Trophoblast cell (in vitro differentiated cells and primary cell): ENCODE results near the gene MAML2.

Experiments
- DNase-seq, 2 donors: peaks; one replicate each; pipeline ENCODE4 v3.0.0-alpha.2; 2016
- H2AFZ ChIP-seq: 2 replicates; pipeline ENCODE4 v1.6.1; 2013; ENCODE audit warnings: low read length, moderate library complexity, mild to moderate bottlenecking; ENCODE audit not compliant: insufficient read depth, poor library complexity
- H2AK5ac ChIP-seq: 2 replicates; pipeline ENCODE4 v1.6.1; 2013; ENCODE audit warnings: mild to moderate bottlenecking, low read length
- H2BK120ac ChIP-seq: 2 replicates; pipeline ENCODE4 v1.6.1; 2013; ENCODE audit warnings: low read length, mild to moderate bottlenecking, moderate library complexity; ENCODE audit not compliant: insufficient read depth, poor library complexity
- H2BK12ac ChIP-seq: 2 replicates; pipeline ENCODE4 v1.6.1; 2013; ENCODE audit warnings: mild to moderate bottlenecking, low read length, moderate library complexity
- H2BK5ac ChIP-seq: 2 replicates; pipeline ENCODE4 v1.6.1; 2013; ENCODE audit warnings: low read length, low read depth, moderate library complexity, mild to moderate bottlenecking; ENCODE audit not compliant: poor library complexity
- H3K14ac ChIP-seq: 2 replicates; pipeline ENCODE4 v1.6.1; 2013; ENCODE audit warnings: mild to moderate bottlenecking, low read length
- H3K18ac ChIP-seq: 2 replicates; pipeline ENCODE4 v1.6.1; 2013; ENCODE audit warnings: mild to moderate bottlenecking, low read length
- H3K23ac ChIP-seq: 2 replicates; pipeline ENCODE4 v1.6.1; 2013; ENCODE audit warnings: low read length
- H3K27ac ChIP-seq: 2 replicates; pipeline ENCODE4 v1.5.1; 2013; ENCODE audit warnings: low read depth, mild to moderate bottlenecking, inconsistent platforms, low read length, moderate library complexity
- H3K27me3 ChIP-seq: 2 replicates; pipeline ENCODE4 v1.6.1; 2013; ENCODE audit warnings: inconsistent platforms, mild to moderate bottlenecking, low read length, moderate library complexity; ENCODE audit not compliant: insufficient read depth
- H3K36me3 ChIP-seq, 2 experiments: 1 replicate in 1 of 2; 2 replicates in 1 of 2; pipeline ENCODE4 v1.6.1; 2013; ENCODE audit warnings: low read length in 2 of 2, mild to moderate bottlenecking in 2 of 2, moderate library complexity in 1 of 2; ENCODE audit not compliant: insufficient read depth in 2 of 2, control insufficient read depth in 1 of 2
- H3K4ac ChIP-seq: 2 replicates; pipeline ENCODE4 v1.6.1; 2013; ENCODE audit warnings: low read depth, mild to moderate bottlenecking, low read length, moderate library complexity
- H3K4me1 ChIP-seq, 2 experiments: 1 replicate in 1 of 2; 2 replicates in 1 of 2; pipeline ENCODE4 v1.6.1; 2013; ENCODE audit warnings: low read length in 2 of 2, mild to moderate bottlenecking in 2 of 2, moderate library complexity in 1 of 2; ENCODE audit not compliant: insufficient read depth in 2 of 2, control insufficient read depth in 1 of 2
- H3K4me2 ChIP-seq: 2 replicates; pipeline ENCODE4 v1.6.1; 2013; ENCODE audit warnings: inconsistent platforms, mild to moderate bottlenecking, low read length, moderate library complexity
- H3K4me3 ChIP-seq: 2 replicates; pipeline ENCODE4 v1.5.1; 2013; ENCODE audit warnings: mild to moderate bottlenecking, low read depth, low read length, inconsistent platforms
- H3K79me1 ChIP-seq: one replicate; pipeline ENCODE4 v1.6.1; 2013; ENCODE audit warnings: low read length
- H3K79me2 ChIP-seq: 2 replicates; pipeline ENCODE4 v1.6.1; 2013; ENCODE audit warnings: low read length, mild to moderate bottlenecking; ENCODE audit not compliant: control insufficient read depth, insufficient read depth, poor library complexity
- H3K9ac ChIP-seq: 2 replicates; pipeline ENCODE4 v1.6.1; 2013; ENCODE audit warnings: mild to moderate bottlenecking, low read length
- H3K9me3 ChIP-seq: 2 replicates; pipeline ENCODE4 v1.6.1; 2013; ENCODE audit warnings: low read depth, mild to moderate bottlenecking, control low read depth, inconsistent platforms, low read length; ENCODE audit not compliant: insufficient read depth
- H4K12ac ChIP-seq: 2 replicates; pipeline ENCODE4 v1.6.1; 2013; ENCODE audit warnings: low read depth, mild to moderate bottlenecking, low read length, moderate library complexity
- H4K8ac ChIP-seq: 2 replicates; pipeline ENCODE4 v1.6.1; 2013; ENCODE audit warnings: low read depth, mild to moderate bottlenecking, low read length, moderate library complexity
- H4K91ac ChIP-seq: one replicate; pipeline ENCODE4 v1.6.1; 2013; ENCODE audit warnings: low read depth, mild to moderate bottlenecking, low read length, moderate library complexity
- WGBS: extraction: QIAGEN DNeasy Blood & Tissue Kit; methylation state at CpG from one replicate; pipeline ENCODE4 v1.1.7; 2013; ENCODE audit warnings: missing lambda C conversion rate; ENCODE audit not compliant: insufficient read length, insufficient coverage; ENCODE audit errors: extremely low coverage; 5-methylcytosine and 5-hydroxymethylcytosine counted together

Gene MAML2

DNA sequence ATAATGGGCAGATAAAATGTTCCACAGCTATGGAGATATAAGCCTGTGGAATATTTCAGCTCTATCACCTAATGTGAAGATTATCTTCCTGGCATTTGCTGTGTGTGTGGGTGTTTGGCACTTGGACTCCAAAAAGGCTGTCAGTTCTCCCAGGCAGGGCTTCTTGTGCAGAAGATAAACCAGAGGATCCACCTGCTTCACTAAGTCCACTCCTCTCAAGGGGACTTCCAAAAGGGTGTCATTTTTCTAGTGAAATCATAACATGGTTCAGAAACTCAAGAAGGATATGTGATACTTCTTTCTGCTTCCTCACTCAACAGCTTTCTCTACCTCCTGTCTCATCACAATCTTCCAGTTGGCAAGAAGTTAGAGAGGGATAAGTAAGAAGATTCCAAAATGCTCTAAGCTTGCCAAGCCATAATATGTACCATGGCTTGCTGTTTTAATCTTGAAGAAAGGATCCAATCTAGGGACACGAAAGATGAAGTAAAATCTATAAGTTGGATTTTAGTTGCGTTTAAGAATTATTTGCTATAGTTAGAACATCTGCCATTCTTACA is 212.9 kb downstream of the MAML2 start:
- Histone ChIP-seq H2BK12ac (no peak overlapping the region), H3K4ac (no peak overlapping the region), H2BK5ac (no peak overlapping the region), H3K4me2 (no peak overlapping the region), H2BK120ac (no peak overlapping the region), H3K79me2 (no peaks in the 10 kb centered on the region), H3K27ac (no peak overlapping the region), H3K23ac (no peak overlapping the region), H3K14ac (no peak overlapping the region), H3K9ac (no peak overlapping the region), H4K91ac (no peak overlapping the region), H2AFZ (no peak overlapping the region), H3K36me3 (peaks cover 2 to 3% of the 10 kb centered on the region in 2 experiments), H3K18ac (no peak overlapping the region), H4K12ac (no peak overlapping the region), H3K4me3 (no peak overlapping the region), H3K4me1 (peaks cover 0 to under 1% of the 10 kb centered on the region in 2 experiments), H4K8ac (no peak overlapping the region), H3K9me3 (no peaks in the 10 kb centered on the region), H3K79me1 (no peaks in the 10 kb centered on the region), H2AK5ac (no peak overlapping the region), H3K27me3 (no peaks in the 10 kb centered on the region)
- no peak for DNase-seq
- WGBS, result no CpG with 5 or more reads among the region's 2 CpGs

DNA sequence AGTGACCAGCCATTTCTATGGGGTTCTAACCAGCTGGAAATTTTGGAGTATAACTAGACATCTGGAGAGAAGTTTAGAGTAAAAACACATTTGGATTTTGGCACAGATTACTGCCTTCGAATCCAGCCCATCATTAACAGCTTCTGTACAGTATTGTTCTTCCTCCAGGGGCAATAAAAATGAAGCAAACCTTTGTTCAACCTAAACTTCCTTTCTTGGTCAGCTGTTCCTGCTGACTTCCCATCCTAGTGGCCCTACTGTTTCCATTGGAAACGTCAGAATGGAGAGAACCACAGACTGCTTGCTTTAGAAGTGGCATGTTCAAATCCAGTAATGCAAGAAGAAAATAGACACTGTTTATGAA is 215.4 kb downstream of the MAML2 start:
- no peak overlapping the region for H3K4me2 ChIP-seq
- no peak for DNase-seq
- no peak overlapping the region for H3K9ac ChIP-seq
- H3K9me3 ChIP-seq, result no peaks in the 10 kb centered on the region
- H3K79me1 ChIP-seq, result peaks cover 10% of the 10 kb centered on the region
- no peak overlapping the region for H2BK120ac ChIP-seq
- no peak overlapping the region for H4K91ac ChIP-seq
- no peak overlapping the region for H3K18ac ChIP-seq
- H3K36me3 ChIP-seq, result peaks cover 2 to 3% of the 10 kb centered on the region in 2 experiments
- no peak overlapping the region for H2BK5ac ChIP-seq
- no CpG with 5 or more reads among the region's 2 CpGs for WGBS
- no peak overlapping the region for H3K23ac ChIP-seq
- no peaks in the 10 kb centered on the region for H3K79me2 ChIP-seq
- peaks cover 7 to 12% of the 10 kb centered on the region in 2 experiments for H3K4me1 ChIP-seq
- no peak overlapping the region for H4K8ac ChIP-seq
- H4K12ac ChIP-seq, result no peak overlapping the region
- no peak overlapping the region for H3K14ac ChIP-seq
- H3K27me3 ChIP-seq, result no peaks in the 10 kb centered on the region
- H2AK5ac ChIP-seq, result no peak overlapping the region
- H2AFZ ChIP-seq, result no peak overlapping the region
- no peak overlapping the region for H3K27ac ChIP-seq
- H3K4me3 ChIP-seq, result no peak overlapping the region
- no peak overlapping the region for H2BK12ac ChIP-seq
- H3K4ac ChIP-seq, result no peak overlapping the region

DNA sequence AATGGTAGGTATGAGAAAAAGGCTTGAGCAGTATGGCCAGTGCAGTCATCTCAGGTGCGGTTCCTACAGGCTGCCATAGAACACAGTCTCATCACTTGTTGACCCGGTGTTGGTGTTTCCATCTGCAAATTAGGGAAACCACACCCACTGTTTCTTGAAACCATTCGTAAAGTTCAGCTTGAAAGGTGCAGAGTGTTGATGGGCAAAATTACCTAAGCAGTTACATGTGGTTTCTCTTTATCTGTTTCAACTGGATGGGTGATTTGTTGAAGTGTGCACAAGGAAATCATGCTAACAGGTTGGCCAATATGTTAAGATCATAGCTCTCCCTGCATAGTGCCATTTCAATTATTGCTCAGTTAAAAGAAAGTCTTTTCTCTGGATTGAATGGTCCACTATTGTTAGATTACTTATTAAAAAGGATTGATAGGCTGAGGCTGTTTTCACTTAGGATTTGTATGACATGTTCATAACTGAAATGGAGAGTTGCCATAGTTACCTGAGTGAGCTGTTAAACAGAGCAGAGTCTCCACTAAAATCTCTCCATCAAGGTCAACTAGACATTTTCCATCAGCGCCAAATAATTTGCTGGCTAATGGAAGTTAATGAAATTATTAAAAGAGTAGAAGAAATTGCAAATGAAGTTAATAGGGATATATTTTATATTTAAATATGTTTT is 215.9 kb downstream of the MAML2 start:
- H3K18ac ChIP-seq, result peak overlapping the region; percentile 23
- no peak overlapping the region for H2AK5ac ChIP-seq
- no peak overlapping the region for H2AFZ ChIP-seq
- no peak overlapping the region for H3K9ac ChIP-seq
- no peak for DNase-seq
- H3K4ac ChIP-seq, result no peak overlapping the region
- no peak overlapping the region for H2BK12ac ChIP-seq
- H2BK5ac ChIP-seq, result no peak overlapping the region
- no peaks in the 10 kb centered on the region for H3K9me3 ChIP-seq
- H3K4me3 ChIP-seq, result no peak overlapping the region
- H3K14ac ChIP-seq, result no peak overlapping the region
- H3K4me1 ChIP-seq, result peaks cover 8 to 16% of the 10 kb centered on the region in 2 experiments
- no peak overlapping the region for H4K91ac ChIP-seq
- H3K36me3 ChIP-seq, result peaks cover 2 to 3% of the 10 kb centered on the region in 2 experiments
- WGBS, result no CpG with 5 or more reads among the region's 4 CpGs
- H2BK120ac ChIP-seq, result no peak overlapping the region
- H4K12ac ChIP-seq, result no peak overlapping the region
- no peaks in the 10 kb centered on the region for H3K27me3 ChIP-seq
- H3K23ac ChIP-seq, result no peak overlapping the region
- H3K79me1 ChIP-seq, result peaks cover 12% of the 10 kb centered on the region
- H4K8ac ChIP-seq, result no peak overlapping the region
- no peak overlapping the region for H3K4me2 ChIP-seq
- H3K27ac ChIP-seq, result no peak overlapping the region
- H3K79me2 ChIP-seq, result no peaks in the 10 kb centered on the region

DNA sequence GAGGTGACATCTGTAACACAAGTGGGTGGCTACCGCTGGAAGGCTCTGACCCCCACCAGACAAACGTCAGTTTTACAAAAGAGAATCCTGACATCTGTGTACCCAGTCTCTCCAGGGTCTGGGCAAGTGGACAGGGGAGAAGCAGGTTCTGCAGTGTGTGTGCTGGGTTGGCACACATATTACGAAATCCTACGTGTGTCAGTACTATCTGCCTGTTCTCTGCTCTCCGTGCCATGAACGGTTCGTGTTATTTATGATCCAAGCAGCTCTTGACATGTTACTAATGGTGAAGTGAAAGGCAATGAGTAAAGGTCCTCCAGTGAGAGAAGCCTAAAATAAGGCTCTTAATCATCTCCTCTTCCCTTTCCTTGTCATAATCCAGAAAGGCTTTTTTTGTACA is 217.6 kb downstream of the MAML2 start:
- H3K4me1 ChIP-seq, result peaks cover 8 to 16% of the 10 kb centered on the region in 2 experiments
- no peak overlapping the region for H2BK12ac ChIP-seq
- no peak overlapping the region for H3K9ac ChIP-seq
- H3K36me3 ChIP-seq, result peaks cover 2 to 3% of the 10 kb centered on the region in 2 experiments
- H2BK5ac ChIP-seq, result no peak overlapping the region
- H2AFZ ChIP-seq, result no peak overlapping the region
- H3K9me3 ChIP-seq, result no peaks in the 10 kb centered on the region
- H2AK5ac ChIP-seq, result no peak overlapping the region
- H3K4ac ChIP-seq, result no peak overlapping the region
- H3K4me3 ChIP-seq, result no peak overlapping the region
- peaks cover 12% of the 10 kb centered on the region for H3K79me1 ChIP-seq
- no peak overlapping the region for H3K27ac ChIP-seq
- H3K4me2 ChIP-seq, result no peak overlapping the region
- DNase-seq, result no peak
- H3K79me2 ChIP-seq, result no peaks in the 10 kb centered on the region
- H3K14ac ChIP-seq, result no peak overlapping the region
- no CpG with 5 or more reads among the region's 7 CpGs for WGBS
- no peak overlapping the region for H4K91ac ChIP-seq
- H3K23ac ChIP-seq, result no peak overlapping the region
- no peaks in the 10 kb centered on the region for H3K27me3 ChIP-seq
- H4K8ac ChIP-seq, result no peak overlapping the region
- H4K12ac ChIP-seq, result no peak overlapping the region
- H3K18ac ChIP-seq, result peak overlapping the region; percentile 32
- H2BK120ac ChIP-seq, result no peak overlapping the region
